Measurements from ENCODE around the gene DMAC2L.

- no peak for TF ChIP-seq CTCF (IDR thresholded peaks at IDR 0.05)
- TF ChIP-seq POLR2A (IDR thresholded peaks at IDR 0.05) = no peak
Observed at GRCh38 chr14:50345846-50346422, 33.8 kb downstream of the DMAC2L start.
